ENCODE data around the gene DKK2.

Gene DKK2

GRCh38 chr4:107034996-107035818 is 906 bp downstream of the DKK2 start:
- Mint-ChIP-seq H3K27me3 (peaks cover 38% of the 10 kb centered on the region), H3K36me3 (no peaks in the 10 kb centered on the region), H3K4me3 (no peak overlapping the region), H3K4me1 (peaks cover 18% of the 10 kb centered on the region), H3K9me3 (no peaks in the 10 kb centered on the region), H3K27ac (no peak overlapping the region)

GRCh38 chr4:107034091-107034995 is 1.8 kb downstream of the DKK2 start:
- no peaks in the 10 kb centered on the region for H3K36me3 Mint-ChIP-seq
- no peak overlapping the region for H3K27ac Mint-ChIP-seq
- no peak overlapping the region for H3K4me3 Mint-ChIP-seq
- peaks cover 18% of the 10 kb centered on the region for H3K4me1 Mint-ChIP-seq
- peaks cover 37% of the 10 kb centered on the region for H3K27me3 Mint-ChIP-seq
- H3K9me3 Mint-ChIP-seq = no peaks in the 10 kb centered on the region

GRCh38 chr4:107027379-107027778 is 8.7 kb downstream of the DKK2 start:
- no peaks in the 10 kb centered on the region for H3K4me1 Mint-ChIP-seq
- H3K27me3 Mint-ChIP-seq = peaks cover 2% of the 10 kb centered on the region
- H3K36me3 Mint-ChIP-seq = no peaks in the 10 kb centered on the region
- H3K9me3 Mint-ChIP-seq = peaks cover 17% of the 10 kb centered on the region
- H3K4me3 Mint-ChIP-seq = no peak overlapping the region
- H3K27ac Mint-ChIP-seq = no peak overlapping the region

- H3K4me3 Mint-ChIP-seq = no peak overlapping the region
- no peaks in the 10 kb centered on the region for H3K36me3 Mint-ChIP-seq
- peaks cover 1% of the 10 kb centered on the region for H3K27me3 Mint-ChIP-seq
- no peaks in the 10 kb centered on the region for H3K4me1 Mint-ChIP-seq
- H3K9me3 Mint-ChIP-seq = no peaks in the 10 kb centered on the region
- H3K27ac Mint-ChIP-seq = no peak overlapping the region
Observed at GRCh38 chr4:107018344-107018735, 17.8 kb downstream of the DKK2 start.

- no peaks in the 10 kb centered on the region for H3K9me3 Mint-ChIP-seq
- H3K27ac Mint-ChIP-seq = no peak overlapping the region
- peaks cover 1% of the 10 kb centered on the region for H3K27me3 Mint-ChIP-seq
- H3K4me1 Mint-ChIP-seq = no peaks in the 10 kb centered on the region
- H3K36me3 Mint-ChIP-seq = no peaks in the 10 kb centered on the region
- no peak overlapping the region for H3K4me3 Mint-ChIP-seq
Observed at GRCh38 chr4:107017443-107018343, 18.4 kb downstream of the DKK2 start.

GRCh38 chr4:107011312-107011711 is 24.8 kb downstream of the DKK2 start:
- Mint-ChIP-seq H3K36me3 (no peaks in the 10 kb centered on the region), H3K4me3 (no peak overlapping the region), H3K27me3 (peaks cover 1% of the 10 kb centered on the region), H3K27ac (no peak overlapping the region), H3K4me1 (no peaks in the 10 kb centered on the region), H3K9me3 (no peaks in the 10 kb centered on the region)

GRCh38 chr4:107009196-107009968 is 26.7 kb downstream of the DKK2 start:
- peaks cover 2% of the 10 kb centered on the region for H3K27me3 Mint-ChIP-seq
- H3K4me1 Mint-ChIP-seq = no peaks in the 10 kb centered on the region
- H3K9me3 Mint-ChIP-seq = no peaks in the 10 kb centered on the region
- no peak overlapping the region for H3K4me3 Mint-ChIP-seq
- no peak overlapping the region for H3K27ac Mint-ChIP-seq
- no peaks in the 10 kb centered on the region for H3K36me3 Mint-ChIP-seq

GRCh38 chr4:107008115-107008514 is 28.0 kb downstream of the DKK2 start:
- Mint-ChIP-seq H3K27me3 (peaks cover 2% of the 10 kb centered on the region), H3K36me3 (no peaks in the 10 kb centered on the region), H3K9me3 (no peaks in the 10 kb centered on the region), H3K4me1 (no peaks in the 10 kb centered on the region), H3K4me3 (no peak overlapping the region), H3K27ac (no peak overlapping the region)

- Mint-ChIP-seq H3K27me3 (peaks cover 2% of the 10 kb centered on the region), H3K4me1 (no peaks in the 10 kb centered on the region), H3K4me3 (no peak overlapping the region), H3K27ac (no peak overlapping the region), H3K9me3 (no peaks in the 10 kb centered on the region), H3K36me3 (no peaks in the 10 kb centered on the region)
Observed at GRCh38 chr4:107006218-107006617, 29.9 kb downstream of the DKK2 start.

- Mint-ChIP-seq H3K9me3 (no peaks in the 10 kb centered on the region), H3K27ac (no peak overlapping the region), H3K4me3 (no peak overlapping the region), H3K4me1 (no peaks in the 10 kb centered on the region), H3K27me3 (no peaks in the 10 kb centered on the region), H3K36me3 (no peaks in the 10 kb centered on the region)
Observed at GRCh38 chr4:106996490-106996889, 39.6 kb downstream of the DKK2 start.

GRCh38 chr4:106993827-106994226 is 42.3 kb downstream of the DKK2 start:
- Mint-ChIP-seq H3K36me3 (no peaks in the 10 kb centered on the region), H3K27ac (no peak overlapping the region), H3K27me3 (no peaks in the 10 kb centered on the region), H3K4me1 (no peaks in the 10 kb centered on the region), H3K4me3 (no peak overlapping the region), H3K9me3 (no peaks in the 10 kb centered on the region)

- no peak overlapping the region for H3K27ac Mint-ChIP-seq
- no peaks in the 10 kb centered on the region for H3K36me3 Mint-ChIP-seq
- H3K27me3 Mint-ChIP-seq = no peaks in the 10 kb centered on the region
- no peaks in the 10 kb centered on the region for H3K9me3 Mint-ChIP-seq
- H3K4me1 Mint-ChIP-seq = no peaks in the 10 kb centered on the region
- H3K4me3 Mint-ChIP-seq = no peak overlapping the region
Observed at GRCh38 chr4:106987311-106987710, 48.8 kb downstream of the DKK2 start.

- Mint-ChIP-seq H3K27ac (no peak overlapping the region), H3K36me3 (no peaks in the 10 kb centered on the region), H3K4me3 (no peak overlapping the region), H3K27me3 (no peaks in the 10 kb centered on the region), H3K4me1 (no peaks in the 10 kb centered on the region), H3K9me3 (no peaks in the 10 kb centered on the region)
Observed at GRCh38 chr4:106986486-106986885, 49.6 kb downstream of the DKK2 start.

GRCh38 chr4:106985830-106986229 is 50.3 kb downstream of the DKK2 start:
- Mint-ChIP-seq H3K36me3 (no peaks in the 10 kb centered on the region), H3K27me3 (peaks cover 2% of the 10 kb centered on the region), H3K4me3 (no peak overlapping the region)

More at GRCh38 chr4:106985830-106986229, 50.3 kb downstream of the DKK2 start:
- Mint-ChIP-seq H3K27ac (no peak overlapping the region), H3K4me1 (no peaks in the 10 kb centered on the region), H3K9me3 (no peaks in the 10 kb centered on the region)
